GM13977 (cell line): ENCODE data around the gene GDI2.

Source experiments
- DNase-seq: peaks from one replicate; pipeline ENCODE4 v3.0.0; 2012; ENCODE audit warnings: low spot score
- in situ Hi-C: fragments of 300-500 bp; cut with MboI; formaldehyde crosslinking; loops from one replicate; pipeline ENCODE4 v1.12.0; 2022; ENCODE audit warnings: low sequenced_read_pairs, low pct_unique_long_range_greater_than_20kb, mixed read lengths, inconsistent platforms; ENCODE audit not compliant: unreplicated experiment
- TF ChIP-seq, protein P1 (sequence below): IDR thresholded peaks from 2 replicates; pipeline ENCODE4 v1.5.1; 2012; ENCODE audit warnings: mild to moderate bottlenecking, control low read depth; ENCODE audit not compliant: insufficient read depth; ENCODE audit errors: extremely low read depth, missing control alignments

The GDI2 gene

DNA sequence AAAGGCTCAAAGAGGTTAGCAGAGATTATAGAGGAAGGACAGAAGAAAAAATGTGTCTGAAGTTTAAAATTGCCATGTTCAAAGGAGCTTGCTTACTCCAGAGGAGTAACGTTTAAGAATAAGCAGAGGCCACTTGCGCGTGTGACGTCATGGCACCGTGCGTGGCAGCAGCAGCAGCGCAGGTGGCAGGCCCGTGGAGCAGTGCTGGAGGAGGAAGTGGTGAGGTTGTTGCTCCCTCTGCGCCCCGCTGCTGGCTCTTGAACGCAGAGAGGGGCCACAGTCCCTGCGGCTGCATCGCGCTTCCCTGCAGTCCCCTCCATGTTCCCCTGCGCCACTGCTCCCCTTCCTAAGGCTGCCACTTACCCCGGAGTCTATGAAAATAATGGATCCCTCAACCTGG lies 37.5 kb downstream of the GDI2 start:
- no peak for DNase-seq
- in situ Hi-C loops, result no loop called here
- TF ChIP-seq, protein P1, sequence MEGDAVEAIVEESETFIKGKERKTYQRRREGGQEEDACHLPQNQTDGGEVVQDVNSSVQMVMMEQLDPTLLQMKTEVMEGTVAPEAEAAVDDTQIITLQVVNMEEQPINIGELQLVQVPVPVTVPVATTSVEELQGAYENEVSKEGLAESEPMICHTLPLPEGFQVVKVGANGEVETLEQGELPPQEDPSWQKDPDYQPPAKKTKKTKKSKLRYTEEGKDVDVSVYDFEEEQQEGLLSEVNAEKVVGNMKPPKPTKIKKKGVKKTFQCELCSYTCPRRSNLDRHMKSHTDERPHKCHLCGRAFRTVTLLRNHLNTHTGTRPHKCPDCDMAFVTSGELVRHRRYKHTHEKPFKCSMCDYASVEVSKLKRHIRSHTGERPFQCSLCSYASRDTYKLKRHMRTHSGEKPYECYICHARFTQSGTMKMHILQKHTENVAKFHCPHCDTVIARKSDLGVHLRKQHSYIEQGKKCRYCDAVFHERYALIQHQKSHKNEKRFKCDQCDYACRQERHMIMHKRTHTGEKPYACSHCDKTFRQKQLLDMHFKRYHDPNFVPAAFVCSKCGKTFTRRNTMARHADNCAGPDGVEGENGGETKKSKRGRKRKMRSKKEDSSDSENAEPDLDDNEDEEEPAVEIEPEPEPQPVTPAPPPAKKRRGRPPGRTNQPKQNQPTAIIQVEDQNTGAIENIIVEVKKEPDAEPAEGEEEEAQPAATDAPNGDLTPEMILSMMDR, result no peak

DNA sequence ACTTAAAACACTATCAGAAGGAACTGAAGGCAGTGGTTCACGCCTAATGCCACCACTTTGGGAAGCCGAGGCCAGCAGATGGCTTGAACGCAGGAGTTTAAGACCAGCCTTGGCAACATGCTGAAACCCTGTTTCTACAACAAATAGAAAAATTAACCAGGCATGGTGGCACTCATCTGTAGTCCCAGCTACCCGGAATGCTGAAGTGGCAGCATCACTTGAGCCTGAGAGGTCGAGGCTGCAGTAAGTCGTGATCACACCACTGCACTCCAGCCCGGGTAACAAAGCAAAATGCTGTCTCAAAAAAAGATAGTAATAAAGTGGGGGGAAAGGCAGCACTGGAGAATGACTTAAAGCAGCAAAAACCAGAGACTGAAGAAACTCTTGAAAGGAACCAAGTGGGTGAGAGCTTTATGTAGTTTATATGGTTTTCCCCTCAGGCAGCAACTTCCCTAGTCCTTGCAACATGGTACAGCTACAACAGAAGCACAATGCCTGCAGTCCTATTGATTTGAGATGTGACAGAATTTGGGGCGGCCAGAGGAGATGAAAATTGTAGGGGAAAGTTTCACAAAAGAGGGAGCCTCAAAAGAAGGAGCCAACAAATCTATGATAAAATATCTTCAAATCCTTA lies 38.1 kb downstream of the GDI2 start:
- in situ Hi-C loops, result no loop called here
- TF ChIP-seq, protein P1, result no peak

DNA sequence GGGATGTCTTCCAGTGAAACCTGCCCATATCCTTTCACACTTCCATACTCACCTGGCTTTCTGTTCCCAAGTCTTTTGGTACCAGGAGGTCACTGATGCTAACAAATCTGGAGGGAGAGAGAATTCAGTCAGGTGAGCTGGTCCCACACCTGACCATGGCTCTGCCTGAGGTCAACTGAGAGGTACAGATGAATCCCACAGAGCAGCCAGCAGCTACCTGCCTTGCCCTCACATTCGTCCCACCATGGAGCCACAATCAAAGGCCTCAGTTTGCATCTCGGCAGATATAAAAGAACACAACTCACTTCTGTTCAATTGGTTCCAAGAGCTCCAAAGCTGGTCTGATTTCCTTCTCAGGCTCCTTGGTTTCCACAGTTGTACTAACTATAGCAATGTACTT lies 47.0 kb downstream of the GDI2 start:
- TF ChIP-seq, protein P1, result no peak
- no peak for DNase-seq
- in situ Hi-C loops, result no loop called here

More for the DNA sequence above, 38.1 kb downstream of the GDI2 start:
- no peak for DNase-seq

DNA sequence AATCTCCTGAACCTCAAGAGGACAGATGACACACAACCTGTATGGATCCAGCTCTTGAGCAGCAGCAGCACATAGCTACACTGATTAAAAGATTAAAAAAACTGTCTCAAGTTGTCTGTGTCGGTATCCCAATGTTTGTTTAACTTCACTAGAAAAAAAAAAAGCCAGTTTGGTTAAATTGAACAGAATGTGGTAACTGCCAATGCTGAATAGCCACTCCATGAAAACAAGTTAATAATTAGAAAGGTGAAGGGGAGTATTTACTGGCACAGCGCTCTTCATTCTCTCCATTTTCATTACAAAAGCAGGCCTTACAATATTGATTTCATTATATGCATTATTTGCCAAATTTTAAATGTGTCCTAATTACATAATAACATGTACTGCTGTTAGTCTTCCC lies 47.6 kb downstream of the GDI2 start:
- no peak for DNase-seq
- in situ Hi-C loops, result no loop called here
- TF ChIP-seq, protein P1, result no peak

DNA sequence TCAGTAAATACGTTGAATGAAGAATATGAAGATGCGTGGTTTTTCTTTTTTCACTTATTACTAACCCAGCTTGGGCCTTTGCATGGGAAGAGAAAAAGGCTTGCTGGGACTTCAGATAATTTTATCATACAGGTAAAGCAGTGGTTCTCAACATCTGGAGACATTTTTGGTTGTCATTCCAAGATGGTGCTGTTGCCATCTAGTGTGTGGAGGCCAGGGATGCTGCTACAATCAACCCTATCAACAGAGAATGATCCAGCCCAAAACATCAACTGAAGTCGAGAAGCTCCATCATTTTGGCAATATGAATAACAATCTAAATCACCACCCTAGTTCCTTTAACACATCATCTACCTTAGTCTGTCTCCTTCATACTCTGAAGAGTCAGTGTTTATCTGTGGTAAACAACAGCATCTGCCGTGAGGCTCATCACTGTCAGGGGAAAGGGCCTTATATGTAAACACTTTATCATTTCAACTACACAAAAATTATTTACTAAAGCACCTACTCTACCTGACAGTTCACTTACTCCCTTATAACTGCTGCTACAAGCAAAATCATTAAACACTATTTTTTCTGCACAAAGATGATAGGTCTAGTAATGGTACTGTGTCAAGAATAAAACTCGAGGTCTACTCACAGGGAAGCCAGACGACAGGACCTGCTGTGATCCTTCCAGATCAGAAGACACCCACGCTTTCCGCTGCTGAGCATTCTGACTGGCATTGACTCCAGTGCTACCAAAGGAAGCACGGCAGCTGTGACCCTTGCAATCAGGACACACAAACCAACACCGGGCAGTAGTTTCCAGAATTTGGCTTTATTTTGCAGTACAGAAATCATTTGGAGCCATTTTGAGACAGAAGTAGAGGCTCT lies 48.6 kb downstream of the GDI2 start:
- in situ Hi-C loops, result no loop called here
- DNase-seq, result no peak
- TF ChIP-seq, protein P1, result no peak

DNA sequence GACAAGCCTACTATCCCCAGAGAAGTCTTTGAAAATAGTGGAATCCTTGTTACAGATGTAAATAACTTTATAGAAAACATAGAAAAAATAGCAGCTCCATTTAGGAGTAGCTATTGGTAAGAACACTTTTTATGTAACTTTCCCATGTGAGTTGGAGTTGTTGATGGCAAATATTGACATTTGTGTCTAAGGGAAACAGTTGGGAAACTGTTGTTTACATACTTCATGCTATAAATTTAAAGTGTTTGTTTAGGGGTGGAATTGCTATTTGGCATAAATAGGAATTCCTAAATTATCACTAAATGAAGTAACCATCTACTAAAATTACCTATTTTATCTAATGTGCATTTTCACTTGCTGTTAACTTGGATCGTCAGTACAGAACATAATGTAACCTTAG lies 50.7 kb downstream of the GDI2 start:
- TF ChIP-seq, protein P1, result no peak
- in situ Hi-C loops, result no loop called here
- no peak for DNase-seq
